ENCODE results near the gene YWHAQ. TPM values are rescaled to one million over a fixed set of nuclear protein-coding genes. Genes with fewer than 3 reads are reported as not detected.

The YWHAQ gene
- polyA plus RNA-seq, 1 donor from 2014 or later, result 200 TPM

- no peaks in the 10 kb centered on the region for H3K27me3 Mint-ChIP-seq
- H3K4me3 Mint-ChIP-seq, result peak overlapping the region; percentile 75 to 97 (median 91)
- no peaks in the 10 kb centered on the region for H3K9me3 Mint-ChIP-seq
- H3K4me1 Mint-ChIP-seq, result peaks cover 50 to 63% (median 55%) of the 10 kb centered on the region in 3 donors
- H3K27ac Mint-ChIP-seq, result peak overlapping the region; percentile 80 to 99 (median 86)
- H3K36me3 Mint-ChIP-seq, result peaks cover 2% of the 10 kb centered on the region
Observed at GRCh38 chr2:9547262-9547991, 83.4 kb downstream of the YWHAQ start.

GRCh38 chr2:9545502-9545901 lies 85.3 kb downstream of the YWHAQ start:
- Mint-ChIP-seq H3K36me3 (peaks cover 4% of the 10 kb centered on the region), H3K27me3 (no peaks in the 10 kb centered on the region), H3K4me3 (peak overlapping the region in 2 of 4 donors; percentile 81 to 85), H3K9me3 (no peaks in the 10 kb centered on the region), H3K4me1 (peaks cover 48 to 57% (median 54%) of the 10 kb centered on the region in 3 donors), H3K27ac (peak overlapping the region; percentile 15 to 53 (median 28))

GRCh38 chr2:9543557-9543956 lies 87.2 kb downstream of the YWHAQ start:
- Mint-ChIP-seq H3K27me3 (no peaks in the 10 kb centered on the region), H3K27ac (peak overlapping the region; percentile 14 to 67 (median 61)), H3K4me1 (peaks cover 53 to 59% (median 54%) of the 10 kb centered on the region in 3 donors), H3K36me3 (peaks cover 9% of the 10 kb centered on the region), H3K4me3 (peak overlapping the region; percentile 22 to 83 (median 54)), H3K9me3 (no peaks in the 10 kb centered on the region)

GRCh38 chr2:9539531-9539930 lies 91.3 kb downstream of the YWHAQ start:
- peak overlapping the region; percentile 37 to 88 (median 64) for H3K27ac Mint-ChIP-seq
- H3K36me3 Mint-ChIP-seq, result peaks cover 9% of the 10 kb centered on the region
- peaks cover 50 to 61% (median 50%) of the 10 kb centered on the region in 3 donors for H3K4me1 Mint-ChIP-seq
- no peaks in the 10 kb centered on the region for H3K27me3 Mint-ChIP-seq
- peak overlapping the region; percentile 46 to 92 (median 68) for H3K4me3 Mint-ChIP-seq
- H3K9me3 Mint-ChIP-seq, result no peaks in the 10 kb centered on the region

GRCh38 chr2:9538000-9538507 lies 92.7 kb downstream of the YWHAQ start:
- Mint-ChIP-seq H3K4me3 (peak overlapping the region in 2 of 4 donors; percentile 24 to 57), H3K36me3 (peaks cover 11% of the 10 kb centered on the region), H3K4me1 (peaks cover 40 to 52% (median 45%) of the 10 kb centered on the region in 3 donors)

GRCh38 chr2:9536504-9536903 lies 94.3 kb downstream of the YWHAQ start:
- Mint-ChIP-seq H3K4me3 (no peak overlapping the region), H3K27ac (peak overlapping the region in 2 of 3 donors; percentile 23 to 42), H3K36me3 (peaks cover 7% of the 10 kb centered on the region), H3K27me3 (no peaks in the 10 kb centered on the region), H3K9me3 (no peaks in the 10 kb centered on the region), H3K4me1 (peaks cover 36 to 51% (median 41%) of the 10 kb centered on the region in 3 donors)

More at GRCh38 chr2:9538000-9538507, 92.7 kb downstream of the YWHAQ start:
- Mint-ChIP-seq H3K27ac (peak overlapping the region in 2 of 3 donors; percentile 11 to 57), H3K9me3 (no peaks in the 10 kb centered on the region), H3K27me3 (no peaks in the 10 kb centered on the region)

- Mint-ChIP-seq H3K27me3 (no peaks in the 10 kb centered on the region), H3K4me1 (peaks cover 29 to 42% (median 32%) of the 10 kb centered on the region in 3 donors), H3K36me3 (peaks cover 8% of the 10 kb centered on the region), H3K4me3 (no peak overlapping the region), H3K9me3 (no peaks in the 10 kb centered on the region), H3K27ac (peak overlapping the region in 2 of 3 donors; percentile 0 to 40)
Observed at GRCh38 chr2:9535177-9535576, 95.6 kb downstream of the YWHAQ start.

Other genes with a start within 250 kb of the YWHAQ start
- 122 TPM for gene ITGB1BP1, start 207.5 kb downstream of the YWHAQ start, polyA plus RNA-seq
- 21.9 TPM for gene CPSF3, start 207.3 kb downstream of the YWHAQ start, polyA plus RNA-seq
- 73.4 TPM for gene IAH1, start 156.4 kb downstream of the YWHAQ start, polyA plus RNA-seq
- gene ADAM17, start 75.2 kb downstream of the YWHAQ start, polyA plus RNA-seq, result 15.9 TPM
- gene TAF1B, start 212.5 kb upstream of the YWHAQ start, polyA plus RNA-seq, result 15.7 TPM

Measured in IgD-negative memory B cell (primary cell).